Stimulated activated CD8-positive, alpha-beta memory T cell treated with anti-CD3 and anti-CD28 coated beads, Interleukin-15, amount 100 ng/mL, for 48 hours (primary cell): ENCODE data around the gene ATP5IF1.
A peak's percentile ranks its signal among the peaks of the same experiment; 100 is the strongest.

Experiments used
- DNase-seq, 2 donors: peaks; one replicate each; pipeline ENCODE4 v3.0.0-alpha.2; 2020; ENCODE audit warnings: low read depth in 2 of 2

Gene ATP5IF1

GRCh38 chr1:28236656-28237322, 865 bp downstream of the ATP5IF1 start:
- no peak for DNase-seq

GRCh38 chr1:28239004-28239403, 3.1 kb downstream of the ATP5IF1 start:
- DNase-seq, result no peak

- DNase-seq, result no peak
Observed at GRCh38 chr1:28240024-28240423, 4.1 kb downstream of the ATP5IF1 start.

- no peak for DNase-seq
Observed at GRCh38 chr1:28241638-28242241, 5.8 kb downstream of the ATP5IF1 start.

GRCh38 chr1:28243685-28244311, 7.9 kb downstream of the ATP5IF1 start:
- DNase-seq, result no peak

GRCh38 chr1:28244549-28245251, 8.8 kb downstream of the ATP5IF1 start:
- no peak for DNase-seq

- DNase-seq, result no peak
Observed at GRCh38 chr1:28246427-28246832, 10.5 kb downstream of the ATP5IF1 start.

GRCh38 chr1:28247612-28248272, 11.8 kb downstream of the ATP5IF1 start:
- DNase-seq, result no peak

- peak; percentile 58 to 64 for DNase-seq
Observed at GRCh38 chr1:28248273-28249012, 12.5 kb downstream of the ATP5IF1 start.

GRCh38 chr1:28249013-28249865, 13.3 kb downstream of the ATP5IF1 start:
- no peak for DNase-seq

- no peak for DNase-seq
Observed at GRCh38 chr1:28249866-28250295, 14.0 kb downstream of the ATP5IF1 start.

GRCh38 chr1:28256197-28256827, 20.4 kb downstream of the ATP5IF1 start:
- no peak for DNase-seq

- DNase-seq, result no peak
Observed at GRCh38 chr1:28257736-28258135, 21.8 kb downstream of the ATP5IF1 start.

GRCh38 chr1:28258628-28259251, 22.8 kb downstream of the ATP5IF1 start:
- DNase-seq, result no peak

GRCh38 chr1:28259252-28259933, 23.5 kb downstream of the ATP5IF1 start, which contains the start of gene SESN2:
TSS of gene SESN2 (plus strand) at chr1:28259518. CDS start at chr1:28259848, 330 bp downstream.
- peak; percentile 99 to 100 for DNase-seq

- DNase-seq, result no peak
Observed at GRCh38 chr1:28259934-28260802, 24.2 kb downstream of the ATP5IF1 start.

GRCh38 chr1:28260803-28261174, 24.9 kb downstream of the ATP5IF1 start:
- DNase-seq, result no peak

GRCh38 chr1:28264897-28265296, 29.0 kb downstream of the ATP5IF1 start:
- DNase-seq, result no peak
